D341Med (cell line): ENCODE results near the gene SLC4A8.
"Not testable (repeated sequence)": the region's sequence is repeated elsewhere in the genome, so short reads cannot be mapped to it uniquely, and the experiment has no call there.

Experiments used
- DNase-seq: peaks from one replicate; pipeline ENCODE4 v3.0.0; 2012; ENCODE audit warnings: low spot score

Gene SLC4A8

GRCh38 chr12:51480978-51481377 is 56.3 kb downstream of the SLC4A8 start:
- no peak for DNase-seq

GRCh38 chr12:51482929-51483697 is 58.5 kb downstream of the SLC4A8 start:
- DNase-seq = no peak

- DNase-seq = no peak
These were observed 59.5 kb downstream of the SLC4A8 start for GRCh38 chr12:51484119-51484518.

GRCh38 chr12:51488281-51488680 is 63.6 kb downstream of the SLC4A8 start:
- DNase-seq = no peak

GRCh38 chr12:51493281-51493680 is 68.7 kb downstream of the SLC4A8 start:
- DNase-seq = no peak

- DNase-seq = no peak
These were observed 72.3 kb downstream of the SLC4A8 start for GRCh38 chr12:51496895-51497294.

GRCh38 chr12:51504851-51505250 is 80.2 kb downstream of the SLC4A8 start:
- no peak for DNase-seq

- no peak for DNase-seq
These were observed 80.9 kb downstream of the SLC4A8 start for GRCh38 chr12:51505360-51506105.

GRCh38 chr12:51507178-51507577 is 82.5 kb downstream of the SLC4A8 start:
- no peak for DNase-seq

GRCh38 chr12:51508285-51508684 is 83.7 kb downstream of the SLC4A8 start:
- DNase-seq = no peak

GRCh38 chr12:51511546-51512260 is 87.1 kb downstream of the SLC4A8 start:
- no peak for DNase-seq

- DNase-seq = no peak
These were observed 87.8 kb downstream of the SLC4A8 start for GRCh38 chr12:51512438-51512837.

GRCh38 chr12:51515037-51515436 is 90.4 kb downstream of the SLC4A8 start:
- not testable (repeated sequence) for DNase-seq

GRCh38 chr12:51517316-51517715 is 92.7 kb downstream of the SLC4A8 start:
- no peak for DNase-seq

- DNase-seq = no peak
These were observed 93.2 kb downstream of the SLC4A8 start for GRCh38 chr12:51517800-51518199.

GRCh38 chr12:51519755-51520154 is 95.1 kb downstream of the SLC4A8 start:
- no peak for DNase-seq

GRCh38 chr12:51520576-51521325 is 96.1 kb downstream of the SLC4A8 start:
- DNase-seq = no peak

GRCh38 chr12:51521554-51522276 is 97.1 kb downstream of the SLC4A8 start:
- DNase-seq = no peak

GRCh38 chr12:51522696-51523095 is 98.1 kb downstream of the SLC4A8 start:
- DNase-seq = no peak

GRCh38 chr12:51524386-51524901 is 99.8 kb downstream of the SLC4A8 start:
- DNase-seq = no peak

GRCh38 chr12:51525518-51525917 is 100.9 kb downstream of the SLC4A8 start:
- DNase-seq = no peak
